ENCODE data around the gene SYT13. TPM values are rescaled to one million over a fixed set of nuclear protein-coding genes. Genes with fewer than 3 reads are reported as not detected.

SYT13 gene
- total and polyA plus RNA-seq, 11 donors, result 0.61 to 7.5 (median 3.2) TPM

- ATAC-seq (no peak), DNase-seq (no peak)
- peaks cover 0 to 38% (median 29%) of the 10 kb centered on the region in 9 donors for H3K36me3 ChIP-seq
- intact Hi-C loops (cut with DNase I), result loop anchor here in 3 of 10 donors (5.0 to 10.0 kb wide), 2 partner anchors 115 to 117 kb away; no protein-coding TSS in a partner anchor
- H3K27ac ChIP-seq, result no peak overlapping the region
- TF ChIP-seq CTCF (IDR thresholded peaks at IDR 0.05), result no peak
- TF ChIP-seq POLR2A (IDR thresholded peaks at IDR 0.05), result no peak
- H3K4me3 ChIP-seq, result no peak overlapping the region
- H3K9me3 ChIP-seq, result no peaks in the 10 kb centered on the region
- WGBS, 4 donors, result 84 to 92% (median 89%) methylated on average over 5 of the region's 5 CpGs
- peaks cover 0 to 5% (median 0%) of the 10 kb centered on the region in 12 donors for H3K4me1 ChIP-seq
- H3K27me3 ChIP-seq, result no peaks in the 10 kb centered on the region
Observed at GRCh38 chr11:45229401-45230020, 56.6 kb downstream of the SYT13 start.

- Histone ChIP-seq H3K9me3 (no peaks in the 10 kb centered on the region), H3K4me3 (no peak overlapping the region), H3K27ac (no peak overlapping the region), H3K4me1 (no peaks in the 10 kb centered on the region), H3K36me3 (peaks cover 0 to 50% (median 37%) of the 10 kb centered on the region in 9 donors), H3K27me3 (no peaks in the 10 kb centered on the region)
- TF ChIP-seq POLR2A (IDR thresholded peaks at IDR 0.05) (no peak), CTCF (IDR thresholded peaks at IDR 0.05) (no peak)
- no peak for ATAC-seq
- WGBS, 4 donors, result 97 to 99% (median 98%) methylated on average over 19 of the region's 19 CpGs
- intact Hi-C loops (cut with DNase I), result loop anchor here in 1 of 10 donors (10.0 kb wide), 1 partner anchor 113 kb away; no protein-coding TSS in a partner anchor
- DNase-seq, result no peak
Observed at GRCh38 chr11:45227836-45228235, 58.3 kb downstream of the SYT13 start.

- TF ChIP-seq CTCF (IDR thresholded peaks at IDR 0.05) (no peak), POLR2A (IDR thresholded peaks at IDR 0.05) (no peak)
- Histone ChIP-seq H3K4me1 (no peaks in the 10 kb centered on the region), H3K36me3 (peaks cover 0 to 57% (median 37%) of the 10 kb centered on the region in 9 donors), H3K27me3 (no peaks in the 10 kb centered on the region), H3K27ac (no peak overlapping the region), H3K4me3 (no peak overlapping the region), H3K9me3 (no peaks in the 10 kb centered on the region)
- 97 to 99% (median 98%) methylated on average over 17 to 21 of the region's 21 CpGs for WGBS, 4 donors
- intact Hi-C loops (cut with DNase I), result loop anchor here in 1 of 10 donors (10.0 kb wide), 1 partner anchor 112 kb away; no protein-coding TSS in a partner anchor
- DNase-seq (no peak), ATAC-seq (no peak)
Observed at GRCh38 chr11:45226901-45227300, 59.2 kb downstream of the SYT13 start.

- Histone ChIP-seq H3K27ac (no peak overlapping the region), H3K4me3 (no peak overlapping the region), H3K9me3 (no peaks in the 10 kb centered on the region), H3K4me1 (no peaks in the 10 kb centered on the region), H3K27me3 (no peaks in the 10 kb centered on the region), H3K36me3 (peaks cover 0 to 64% (median 37%) of the 10 kb centered on the region in 9 donors)
- no peak for ATAC-seq
- 96 to 98% (median 97%) methylated on average over 29 to 39 of the region's 39 CpGs for WGBS, 4 donors
- DNase-seq, result no peak
- no peak for TF ChIP-seq POLR2A (IDR thresholded peaks at IDR 0.05)
- TF ChIP-seq CTCF (IDR thresholded peaks at IDR 0.05), result no peak
- intact Hi-C loops (cut with DNase I), result loop anchor here in 1 of 10 donors (10.0 kb wide), 1 partner anchor 111 kb away; no protein-coding TSS in a partner anchor
Observed at GRCh38 chr11:45225961-45226871, 59.9 kb downstream of the SYT13 start.
